Ishikawa (cell line): ENCODE measurements around the gene PHLDB3.

ENCODE experiments used
- CEBPB ChIP-seq: IDR thresholded peaks from 2 replicates; pipeline ENCODE4 v1.6.1; 2012
- CREB1 ChIP-seq: IDR thresholded peaks from 2 replicates; pipeline ENCODE4 v1.6.1; 2012; ENCODE audit warnings: low read depth
- EGR1 ChIP-seq: IDR thresholded peaks from 2 replicates; pipeline ENCODE4 v1.6.1; 2012
- EP300 ChIP-seq: IDR thresholded peaks from 2 replicates; pipeline ENCODE4 v1.6.1; 2012; ENCODE audit warnings: borderline replicate concordance
- NFIC ChIP-seq: IDR thresholded peaks from 2 replicates; pipeline ENCODE4 v1.6.1; 2012
- RAD21 ChIP-seq: IDR thresholded peaks from 2 replicates; pipeline ENCODE4 v1.6.1; 2012; ENCODE audit warnings: low read depth
- TAF1 ChIP-seq: IDR thresholded peaks from 2 replicates; pipeline ENCODE4 v1.6.1; 2012; ENCODE audit warnings: low read depth, mild to moderate bottlenecking
- TEAD4 ChIP-seq: IDR thresholded peaks from 2 replicates; pipeline ENCODE4 v1.6.1; 2012
- YY1 ChIP-seq: IDR thresholded peaks from 2 replicates; pipeline ENCODE4 v1.6.1; 2012; ENCODE audit warnings: low read depth
- TF ChIP-seq, protein P1 (sequence below): IDR thresholded peaks from 2 replicates; pipeline ENCODE4 v1.6.1; 2012; ENCODE audit warnings: low read depth, mild to moderate bottlenecking
- TF ChIP-seq, protein P2 (sequence below): IDR thresholded peaks from 2 replicates; pipeline ENCODE4 v1.6.1; 2012

- TF ChIP-seq RAD21 (no peak), YY1 (no peak), NFIC (no peak), TAF1 (no peak), TEAD4 (no peak), CEBPB (no peak), CREB1 (no peak), EGR1 (no peak), EP300 (no peak)
- TF ChIP-seq, protein P1, sequence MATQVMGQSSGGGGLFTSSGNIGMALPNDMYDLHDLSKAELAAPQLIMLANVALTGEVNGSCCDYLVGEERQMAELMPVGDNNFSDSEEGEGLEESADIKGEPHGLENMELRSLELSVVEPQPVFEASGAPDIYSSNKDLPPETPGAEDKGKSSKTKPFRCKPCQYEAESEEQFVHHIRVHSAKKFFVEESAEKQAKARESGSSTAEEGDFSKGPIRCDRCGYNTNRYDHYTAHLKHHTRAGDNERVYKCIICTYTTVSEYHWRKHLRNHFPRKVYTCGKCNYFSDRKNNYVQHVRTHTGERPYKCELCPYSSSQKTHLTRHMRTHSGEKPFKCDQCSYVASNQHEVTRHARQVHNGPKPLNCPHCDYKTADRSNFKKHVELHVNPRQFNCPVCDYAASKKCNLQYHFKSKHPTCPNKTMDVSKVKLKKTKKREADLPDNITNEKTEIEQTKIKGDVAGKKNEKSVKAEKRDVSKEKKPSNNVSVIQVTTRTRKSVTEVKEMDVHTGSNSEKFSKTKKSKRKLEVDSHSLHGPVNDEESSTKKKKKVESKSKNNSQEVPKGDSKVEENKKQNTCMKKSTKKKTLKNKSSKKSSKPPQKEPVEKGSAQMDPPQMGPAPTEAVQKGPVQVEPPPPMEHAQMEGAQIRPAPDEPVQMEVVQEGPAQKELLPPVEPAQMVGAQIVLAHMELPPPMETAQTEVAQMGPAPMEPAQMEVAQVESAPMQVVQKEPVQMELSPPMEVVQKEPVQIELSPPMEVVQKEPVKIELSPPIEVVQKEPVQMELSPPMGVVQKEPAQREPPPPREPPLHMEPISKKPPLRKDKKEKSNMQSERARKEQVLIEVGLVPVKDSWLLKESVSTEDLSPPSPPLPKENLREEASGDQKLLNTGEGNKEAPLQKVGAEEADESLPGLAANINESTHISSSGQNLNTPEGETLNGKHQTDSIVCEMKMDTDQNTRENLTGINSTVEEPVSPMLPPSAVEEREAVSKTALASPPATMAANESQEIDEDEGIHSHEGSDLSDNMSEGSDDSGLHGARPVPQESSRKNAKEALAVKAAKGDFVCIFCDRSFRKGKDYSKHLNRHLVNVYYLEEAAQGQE: no peak
- TF ChIP-seq, protein P2, sequence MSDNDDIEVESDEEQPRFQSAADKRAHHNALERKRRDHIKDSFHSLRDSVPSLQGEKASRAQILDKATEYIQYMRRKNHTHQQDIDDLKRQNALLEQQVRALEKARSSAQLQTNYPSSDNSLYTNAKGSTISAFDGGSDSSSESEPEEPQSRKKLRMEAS: no peak
Observed at GRCh38 chr19:43479961-43480561, 24.5 kb downstream of the PHLDB3 start.
